PC-3 (cell line): Measurements from ENCODE around the gene DISC1. TPM values are rescaled to one million over a fixed set of nuclear protein-coding genes. Genes with fewer than 3 reads are reported as not detected.
A peak's percentile ranks its signal among the peaks of the same experiment; 100 is the strongest.

Experiments
- ATAC-seq: fragments of 200-7000 bp; cut with Tn5 transposase; 2 replicates; pipeline ENCODE4 v1.9.1; 2020; ENCODE audit warnings: mild to moderate bottlenecking, moderate library complexity
- BruUV-seq: library from RNA; stranded (reverse); fragments of 400-500 nt; replicated peaks from 2 replicates; lab custom pipeline; 2021; lab: Mats Ljungman, UMichigan
- CTCF ChIA-PET: fragments of 300-600 bp; sonication (Branson Sonifier 250); formaldehyde crosslinking; loops from one replicate; lab custom pipeline; 2022; ENCODE audit warnings: antibody characterized with exemption; lab: Charles Lee
- POLR2A ChIA-PET: fragments of 300-600 bp; sonication (Branson Sonifier 250); formaldehyde crosslinking; loops from one replicate; lab custom pipeline; 2022; ENCODE audit warnings: antibody characterized with exemption; ENCODE audit not compliant: unreplicated experiment; lab: Charles Lee
- DNase-seq: peaks from one replicate; pipeline ENCODE4 v3.0.0-alpha.2; 2015
- H2AFZ ChIP-seq: fragments of 300-600 bp; sonication (generic); 2 replicates; pipeline ENCODE4 v1.6.0; 2016; ENCODE audit warnings: antibody characterized with exemption, low read length
- H3F3A ChIP-seq: fragments of 300-600 bp; sonication (generic); one replicate; pipeline ENCODE4 v1.6.0; 2017; ENCODE audit warnings: antibody characterized with exemption, low read length, control low read depth, mild to moderate bottlenecking; ENCODE audit not compliant: unreplicated experiment
- H3K27ac ChIP-seq: fragments of 300-600 bp; sonication (generic); 2 replicates; pipeline ENCODE4 v1.5.1; 2016; ENCODE audit warnings: mild to moderate bottlenecking, low read length
- H3K27me3 ChIP-seq: fragments of 300-600 bp; sonication (generic); 2 replicates; pipeline ENCODE4 v1.6.1; 2016; ENCODE audit warnings: low read length, mixed read lengths
- H3K36me3 ChIP-seq: fragments of 300-600 bp; sonication (generic); 2 replicates; pipeline ENCODE4 v1.6.1; 2016; ENCODE audit warnings: low read depth, mixed run types, low read length, mixed read lengths
- H3K4me1 ChIP-seq: fragments of 300-600 bp; sonication (generic); 2 replicates; pipeline ENCODE4 v1.5.1; 2016; ENCODE audit warnings: low read length; ENCODE audit not compliant: insufficient read depth
- H3K4me2 ChIP-seq: fragments of 300-600 bp; sonication (generic); 2 replicates; pipeline ENCODE4 v1.6.0; 2016; ENCODE audit warnings: low read length
- H3K4me3 ChIP-seq: fragments of 300-600 bp; sonication (generic); 2 replicates; pipeline ENCODE4 v1.5.1; 2016; ENCODE audit warnings: mild to moderate bottlenecking, low read length, mixed read lengths
- H3K79me2 ChIP-seq: fragments of 300-600 bp; sonication (generic); 2 replicates; pipeline ENCODE4 v1.6.1; 2017; ENCODE audit warnings: low read length, mixed read lengths
- H3K9ac ChIP-seq: fragments of 300-600 bp; sonication (generic); 2 replicates; pipeline ENCODE4 v1.6.0; 2016; ENCODE audit warnings: mild to moderate bottlenecking, low read length
- H3K9me2 ChIP-seq: fragments of 300-600 bp; sonication (generic); replicated peaks from 2 replicates; pipeline ENCODE4 v1.6.1; 2016; ENCODE audit warnings: mixed run types, low read length, mixed read lengths
- H3K9me3 ChIP-seq: fragments of 300-600 bp; sonication (generic); 2 replicates; pipeline ENCODE4 v1.6.1; 2016; ENCODE audit warnings: low read length, mixed read lengths
- H4K20me1 ChIP-seq: fragments of 300-600 bp; sonication (generic); 2 replicates; pipeline ENCODE4 v1.6.1; 2016; ENCODE audit warnings: low read length, mixed read lengths
- CTCF ChIP-seq: fragments of 300-600 bp; sonication (generic); conservative IDR thresholded peaks from 2 replicates; pipeline ENCODE4 v1.5.1; 2017; ENCODE audit warnings: antibody characterized with exemption, low read depth, mild to moderate bottlenecking, low read length
- EZH2 ChIP-seq: fragments of 300-600 bp; sonication (generic); IDR thresholded peaks from one replicate; pipeline ENCODE4 v1.6.1; 2017; ENCODE audit warnings: antibody characterized with exemption, mild to moderate bottlenecking, low read length; ENCODE audit not compliant: unreplicated experiment
- EZH2phosphoT487 ChIP-seq: fragments of 300-600 bp; sonication (generic); IDR thresholded peaks from 2 replicates; pipeline ENCODE4 v1.6.1; 2018; ENCODE audit warnings: mild to moderate bottlenecking, antibody characterized with exemption, low read length, borderline replicate concordance
- intact Hi-C: fragments of 100-400 bp; cut with micrococcal nuclease; formaldehyde crosslinking; loops from 2 replicates; pipeline ENCODE4 v1.9.0; 2023
- total RNA-seq: library from RNA; depleted of rRNA; stranded (reverse); fragments of >200 nt; gene quantifications from 2 replicates; pipeline ENCODE4 v1.2.3, GENCODE V29; 2014

Gene DISC1
- total RNA-seq, 1 experiment from 2014 or later, result 3.4 TPM

DNA sequence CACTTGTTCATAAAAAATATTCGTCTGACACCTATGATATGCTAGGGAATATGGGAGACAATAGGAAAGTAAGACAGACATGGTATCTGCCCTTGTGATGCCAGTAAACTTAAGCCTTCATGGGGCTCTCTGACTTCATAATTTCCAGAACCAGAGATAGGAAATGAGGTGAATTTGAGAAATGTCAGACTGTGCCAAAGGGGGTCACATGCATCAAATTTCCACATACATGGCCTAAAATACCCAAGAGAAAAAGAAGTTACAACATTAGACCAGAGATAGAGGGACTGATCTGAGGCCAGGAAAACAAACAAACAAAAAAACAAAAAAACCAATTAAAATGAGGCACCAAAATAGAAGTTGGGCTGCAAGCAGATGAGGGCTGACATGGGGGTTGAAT, 75.7 kb downstream of the DISC1 start:
- Histone ChIP-seq H3K4me2 (no peak overlapping the region), H3K4me1 (peaks cover 7% of the 10 kb centered on the region), H4K20me1 (no peaks in the 10 kb centered on the region), H3K9ac (no peak overlapping the region), H3K9me3 (no peaks in the 10 kb centered on the region), H3K27me3 (no peaks in the 10 kb centered on the region), H3K27ac (no peak overlapping the region), H3K79me2 (no peaks in the 10 kb centered on the region), H3F3A (no peaks in the 10 kb centered on the region), H2AFZ (no peak overlapping the region), H3K36me3 (no peaks in the 10 kb centered on the region), H3K9me2 (no peaks in the 10 kb centered on the region), H3K4me3 (no peak overlapping the region)
- intact Hi-C loops, result no loop called here
- BruUV-seq, result no TSS peak
- ATAC-seq (no peak), DNase-seq (no peak)
- TF ChIP-seq EZH2phosphoT487 (no peak), EZH2 (no peak), CTCF (no peak)
- CTCF ChIA-PET, result no interaction called here
- POLR2A ChIA-PET, result no interaction called here

GRCh38 chr1:231702804-231703203, 76.2 kb downstream of the DISC1 start:
- no TSS peak for BruUV-seq
- CTCF ChIA-PET, result no interaction called here

More at GRCh38 chr1:231702804-231703203, 76.2 kb downstream of the DISC1 start:
- Histone ChIP-seq H3K4me2 (no peak overlapping the region), H3K36me3 (no peaks in the 10 kb centered on the region), H3K4me3 (no peak overlapping the region), H3F3A (no peaks in the 10 kb centered on the region), H2AFZ (no peak overlapping the region), H3K9me3 (no peaks in the 10 kb centered on the region), H3K4me1 (peaks cover 11% of the 10 kb centered on the region), H4K20me1 (no peaks in the 10 kb centered on the region), H3K9me2 (no peaks in the 10 kb centered on the region), H3K9ac (no peak overlapping the region), H3K27ac (no peak overlapping the region), H3K27me3 (no peaks in the 10 kb centered on the region), H3K79me2 (no peaks in the 10 kb centered on the region)
- no peak for ATAC-seq
- DNase-seq, result peak; percentile 48
- POLR2A ChIA-PET, result no interaction called here
- TF ChIP-seq CTCF (no peak), EZH2phosphoT487 (no peak), EZH2 (no peak)
- intact Hi-C loops, result no loop called here
